HG03159 (cell line): ENCODE measurements around the gene PDE4C.

Experiments
- ATAC-seq: cut with Tn5 transposase; IDR thresholded peaks from one replicate; pipeline ENCODE4 v1.9.1; 2021; ENCODE audit warnings: mild to moderate bottlenecking, moderate library complexity; ENCODE audit not compliant: unreplicated experiment

The PDE4C gene

GRCh38 chr19:18202397-18202777 lies 23.9 kb downstream of the PDE4C start:
- no peak for ATAC-seq

GRCh38 chr19:18198374-18198773 lies 27.9 kb downstream of the PDE4C start:
- ATAC-seq: no peak

- no peak for ATAC-seq
These were observed 28.3 kb downstream of the PDE4C start for GRCh38 chr19:18197941-18198340.

GRCh38 chr19:18197306-18197705 lies 28.9 kb downstream of the PDE4C start:
- ATAC-seq: no peak

- ATAC-seq: no peak
These were observed 29.8 kb downstream of the PDE4C start for GRCh38 chr19:18196511-18196845.

- no peak for ATAC-seq
These were observed 31.5 kb downstream of the PDE4C start for GRCh38 chr19:18194554-18195238.

GRCh38 chr19:18194181-18194530 lies 32.1 kb downstream of the PDE4C start:
- ATAC-seq: no peak

- ATAC-seq: no peak
These were observed 32.7 kb downstream of the PDE4C start for GRCh38 chr19:18193388-18194180.

- ATAC-seq: peak; percentile 83
These were observed 33.4 kb downstream of the PDE4C start, which contains the start of gene MPV17L2 for GRCh38 chr19:18192673-18193387. TSS of gene MPV17L2 (plus strand) at chr19:18193218. CDS start at chr19:18193282, 64 bp downstream.

GRCh38 chr19:18191640-18192062 lies 34.6 kb downstream of the PDE4C start:
- no peak for ATAC-seq

GRCh38 chr19:18190278-18190677 lies 36.0 kb downstream of the PDE4C start:
- no peak for ATAC-seq

- ATAC-seq: no peak
These were observed 40.7 kb downstream of the PDE4C start for GRCh38 chr19:18185538-18185937.

- no peak for ATAC-seq
These were observed 42.7 kb downstream of the PDE4C start for GRCh38 chr19:18183529-18183928.

GRCh38 chr19:18179957-18180356 lies 46.3 kb downstream of the PDE4C start:
- ATAC-seq: no peak

GRCh38 chr19:18176367-18177310 lies 49.6 kb downstream of the PDE4C start:
- no peak for ATAC-seq

- no peak for ATAC-seq
These were observed 51.3 kb downstream of the PDE4C start for GRCh38 chr19:18174983-18175382.
